ENCODE measurements around the gene EXOC6B.

The EXOC6B gene

GRCh38 chr2:72694715-72695496 is 130.9 kb downstream of the EXOC6B start:
- H3K9me3 ChIP-seq (replicated peaks in 1 of 2; ENCODE audit: control insufficient read depth in 2 of 2, insufficient read depth in 1 of 2, low read depth in 1 of 2, low read length in 2 of 2): no peaks in the 10 kb centered on the region
- no peak overlapping the region for H2BK12ac ChIP-seq (ENCODE audit: low read length)
- H3K9ac ChIP-seq (ENCODE audit: low read depth, low read length, poor library complexity): no peak overlapping the region
- no peak overlapping the region for H2BK120ac ChIP-seq (ENCODE audit: low read depth, low read length)
- H2BK5ac ChIP-seq (ENCODE audit: low read length): no peak overlapping the region
- H3K18ac ChIP-seq (ENCODE audit: low read length): no peak overlapping the region
- H2BK15ac ChIP-seq (ENCODE audit: low read length): no peak overlapping the region
- no peak overlapping the region for H3K4me2 ChIP-seq (ENCODE audit: insufficient read depth, low read length, poor library complexity, severe bottlenecking)
- H2AK5ac ChIP-seq (ENCODE audit: low read depth, low read length): no peak overlapping the region
- no peak overlapping the region for H3K4me3 ChIP-seq (ENCODE audit: low read length in 2 of 2)
- no peak overlapping the region for H4K8ac ChIP-seq (ENCODE audit: low read depth, low read length)
- H2AFZ ChIP-seq (ENCODE audit: low read length): no peak overlapping the region
- H4K91ac ChIP-seq (ENCODE audit: low read depth, low read length, poor library complexity): no peak overlapping the region
- H3K79me1 ChIP-seq (ENCODE audit: low read depth, low read length): no peaks in the 10 kb centered on the region
- H3K36me3 ChIP-seq (replicated peaks in 1 of 2; ENCODE audit: control insufficient read depth in 2 of 2, insufficient read depth in 2 of 2, low read length in 2 of 2): no peaks in the 10 kb centered on the region
- H3K4ac ChIP-seq (ENCODE audit: low read length): no peak overlapping the region
- no peak for DNase-seq (ENCODE audit: low spot score)
- no peak overlapping the region for H3K23ac ChIP-seq (ENCODE audit: low read depth, low read length, poor library complexity)
- H3K27ac ChIP-seq (replicated peaks; ENCODE audit: low read length): no peak overlapping the region
- no peak overlapping the region for H3K14ac ChIP-seq (ENCODE audit: low read length)
- H3K4me1 ChIP-seq (ENCODE audit: control insufficient read depth in 2 of 2, insufficient read depth in 1 of 2, low read depth in 1 of 2, low read length in 2 of 2): peaks cover 4% of the 10 kb centered on the region in 2 donors
- no CpG with 5 or more reads among the region's 9 CpGs for WGBS, 2 donors (ENCODE audit: extremely low coverage in 2 of 2, insufficient read length in 2 of 2, insufficient replicate concordance in 1 of 2)
- no peaks in the 10 kb centered on the region for H3K27me3 ChIP-seq (ENCODE audit: control insufficient read depth in 3 of 3, insufficient read depth in 3 of 3, low read depth in 1 of 3, low read length in 3 of 3)

- Histone ChIP-seq H3K4me1 (ENCODE audit: control insufficient read depth in 2 of 2, insufficient read depth in 1 of 2, low read depth in 1 of 2, low read length in 2 of 2) (peaks cover under 1 to 2% of the 10 kb centered on the region in 2 donors), H3K4me3 (ENCODE audit: low read length in 2 of 2) (no peak overlapping the region), H2BK120ac (ENCODE audit: low read depth, low read length) (no peak overlapping the region), H3K79me1 (ENCODE audit: low read depth, low read length) (no peaks in the 10 kb centered on the region), H3K18ac (ENCODE audit: low read length) (no peak overlapping the region), H3K36me3 (replicated peaks in 1 of 2; ENCODE audit: control insufficient read depth in 2 of 2, insufficient read depth in 2 of 2, low read length in 2 of 2) (no peaks in the 10 kb centered on the region), H3K9ac (ENCODE audit: low read depth, low read length, poor library complexity) (no peak overlapping the region), H3K4ac (ENCODE audit: low read length) (no peak overlapping the region), H2AK5ac (ENCODE audit: low read depth, low read length) (no peak overlapping the region), H3K27me3 (ENCODE audit: control insufficient read depth in 3 of 3, insufficient read depth in 3 of 3, low read depth in 1 of 3, low read length in 3 of 3) (no peaks in the 10 kb centered on the region), H3K27ac (replicated peaks; ENCODE audit: low read length) (no peak overlapping the region), H3K4me2 (ENCODE audit: insufficient read depth, low read length, poor library complexity, severe bottlenecking) (no peak overlapping the region), H4K91ac (ENCODE audit: low read depth, low read length, poor library complexity) (no peak overlapping the region), H3K14ac (ENCODE audit: low read length) (no peak overlapping the region), H2BK12ac (ENCODE audit: low read length) (no peak overlapping the region), H2BK5ac (ENCODE audit: low read length) (no peak overlapping the region), H4K8ac (ENCODE audit: low read depth, low read length) (no peak overlapping the region), H3K9me3 (replicated peaks in 1 of 2; ENCODE audit: control insufficient read depth in 2 of 2, insufficient read depth in 1 of 2, low read depth in 1 of 2, low read length in 2 of 2) (no peaks in the 10 kb centered on the region), H3K23ac (ENCODE audit: low read depth, low read length, poor library complexity) (no peak overlapping the region), H2AFZ (ENCODE audit: low read length) (no peak overlapping the region), H2BK15ac (ENCODE audit: low read length) (no peak overlapping the region)
- WGBS, 2 donors (ENCODE audit: extremely low coverage in 2 of 2, insufficient read length in 2 of 2, insufficient replicate concordance in 1 of 2): no CpG with 5 or more reads among the region's 5 CpGs
- no peak for DNase-seq (ENCODE audit: low spot score)
These were observed 136.1 kb downstream of the EXOC6B start for GRCh38 chr2:72689579-72690195.

GRCh38 chr2:72685638-72686213 is 140.1 kb downstream of the EXOC6B start:
- H2BK5ac ChIP-seq (ENCODE audit: low read length): no peak overlapping the region
- H2BK12ac ChIP-seq (ENCODE audit: low read length): no peak overlapping the region
- no peak overlapping the region for H2AK5ac ChIP-seq (ENCODE audit: low read depth, low read length)
- no peak overlapping the region for H2BK15ac ChIP-seq (ENCODE audit: low read length)
- no peaks in the 10 kb centered on the region for H3K9me3 ChIP-seq (replicated peaks in 1 of 2; ENCODE audit: control insufficient read depth in 2 of 2, insufficient read depth in 1 of 2, low read depth in 1 of 2, low read length in 2 of 2)
- no peaks in the 10 kb centered on the region for H3K27me3 ChIP-seq (ENCODE audit: control insufficient read depth in 3 of 3, insufficient read depth in 3 of 3, low read depth in 1 of 3, low read length in 3 of 3)
- DNase-seq (ENCODE audit: low spot score): no peak
- no peak overlapping the region for H4K8ac ChIP-seq (ENCODE audit: low read depth, low read length)
- no peaks in the 10 kb centered on the region for H3K4me1 ChIP-seq (ENCODE audit: control insufficient read depth in 2 of 2, insufficient read depth in 1 of 2, low read depth in 1 of 2, low read length in 2 of 2)
- no peaks in the 10 kb centered on the region for H3K36me3 ChIP-seq (replicated peaks in 1 of 2; ENCODE audit: control insufficient read depth in 2 of 2, insufficient read depth in 2 of 2, low read length in 2 of 2)
- H3K9ac ChIP-seq (ENCODE audit: low read depth, low read length, poor library complexity): no peak overlapping the region
- H3K4me3 ChIP-seq (ENCODE audit: low read length in 2 of 2): no peak overlapping the region
- H2BK120ac ChIP-seq (ENCODE audit: low read depth, low read length): no peak overlapping the region
- H3K79me1 ChIP-seq (ENCODE audit: low read depth, low read length): no peaks in the 10 kb centered on the region
- no peak overlapping the region for H4K91ac ChIP-seq (ENCODE audit: low read depth, low read length, poor library complexity)
- no peak overlapping the region for H3K27ac ChIP-seq (replicated peaks; ENCODE audit: low read length)
- no peak overlapping the region for H3K14ac ChIP-seq (ENCODE audit: low read length)
- no peak overlapping the region for H3K18ac ChIP-seq (ENCODE audit: low read length)
- no peak overlapping the region for H3K23ac ChIP-seq (ENCODE audit: low read depth, low read length, poor library complexity)
- no peak overlapping the region for H2AFZ ChIP-seq (ENCODE audit: low read length)
- no peak overlapping the region for H3K4me2 ChIP-seq (ENCODE audit: insufficient read depth, low read length, poor library complexity, severe bottlenecking)
- no peak overlapping the region for H3K4ac ChIP-seq (ENCODE audit: low read length)
- no CpG with 5 or more reads among the region's 3 CpGs for WGBS, 2 donors (ENCODE audit: extremely low coverage in 2 of 2, insufficient read length in 2 of 2, insufficient replicate concordance in 1 of 2)

- Histone ChIP-seq H2BK12ac (ENCODE audit: low read length) (no peak overlapping the region), H3K9me3 (replicated peaks in 1 of 2; ENCODE audit: control insufficient read depth in 2 of 2, insufficient read depth in 1 of 2, low read depth in 1 of 2, low read length in 2 of 2) (no peaks in the 10 kb centered on the region), H3K18ac (ENCODE audit: low read length) (no peak overlapping the region), H3K4me1 (ENCODE audit: control insufficient read depth in 2 of 2, insufficient read depth in 1 of 2, low read depth in 1 of 2, low read length in 2 of 2) (no peaks in the 10 kb centered on the region), H4K8ac (ENCODE audit: low read depth, low read length) (no peak overlapping the region), H2BK120ac (ENCODE audit: low read depth, low read length) (no peak overlapping the region), H2BK15ac (ENCODE audit: low read length) (no peak overlapping the region), H3K79me1 (ENCODE audit: low read depth, low read length) (no peaks in the 10 kb centered on the region), H3K9ac (ENCODE audit: low read depth, low read length, poor library complexity) (no peak overlapping the region), H3K14ac (ENCODE audit: low read length) (no peak overlapping the region), H3K4me2 (ENCODE audit: insufficient read depth, low read length, poor library complexity, severe bottlenecking) (no peak overlapping the region), H3K4ac (ENCODE audit: low read length) (no peak overlapping the region), H3K36me3 (replicated peaks in 1 of 2; ENCODE audit: control insufficient read depth in 2 of 2, insufficient read depth in 2 of 2, low read length in 2 of 2) (no peaks in the 10 kb centered on the region), H4K91ac (ENCODE audit: low read depth, low read length, poor library complexity) (no peak overlapping the region), H3K4me3 (ENCODE audit: low read length in 2 of 2) (no peak overlapping the region), H3K27me3 (ENCODE audit: control insufficient read depth in 3 of 3, insufficient read depth in 3 of 3, low read depth in 1 of 3, low read length in 3 of 3) (no peaks in the 10 kb centered on the region), H2AK5ac (ENCODE audit: low read depth, low read length) (no peak overlapping the region), H3K23ac (ENCODE audit: low read depth, low read length, poor library complexity) (no peak overlapping the region), H3K27ac (replicated peaks; ENCODE audit: low read length) (no peak overlapping the region), H2BK5ac (ENCODE audit: low read length) (no peak overlapping the region), H2AFZ (ENCODE audit: low read length) (no peak overlapping the region)
- no peak for DNase-seq (ENCODE audit: low spot score)
These were observed 143.8 kb downstream of the EXOC6B start for GRCh38 chr2:72682061-72682460.

Measured in neuronal stem cell (in vitro differentiated cells).